ENCODE data around the gene EXOSC9.

The EXOSC9 gene

DNA sequence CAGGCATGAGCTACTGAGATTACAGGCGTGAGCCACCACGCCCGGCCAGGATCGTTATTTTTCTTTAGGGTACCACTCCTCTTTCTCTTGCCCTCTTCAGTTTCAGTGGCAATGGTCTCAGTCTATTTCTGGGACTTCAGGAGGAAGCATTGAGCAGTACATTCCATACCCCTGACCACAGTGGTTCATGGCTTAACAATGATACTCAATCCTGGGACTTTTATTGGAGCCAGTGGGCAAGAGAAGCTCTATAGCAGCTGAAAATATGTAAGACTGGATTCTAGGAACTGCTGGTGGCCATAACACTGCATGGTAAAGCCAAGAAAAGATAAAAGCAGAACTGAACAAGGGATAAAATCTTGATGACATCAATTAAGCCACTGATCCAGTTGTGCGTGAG is 28.4 kb downstream of the EXOSC9 start:
- TF ChIP-seq, protein P1, sequence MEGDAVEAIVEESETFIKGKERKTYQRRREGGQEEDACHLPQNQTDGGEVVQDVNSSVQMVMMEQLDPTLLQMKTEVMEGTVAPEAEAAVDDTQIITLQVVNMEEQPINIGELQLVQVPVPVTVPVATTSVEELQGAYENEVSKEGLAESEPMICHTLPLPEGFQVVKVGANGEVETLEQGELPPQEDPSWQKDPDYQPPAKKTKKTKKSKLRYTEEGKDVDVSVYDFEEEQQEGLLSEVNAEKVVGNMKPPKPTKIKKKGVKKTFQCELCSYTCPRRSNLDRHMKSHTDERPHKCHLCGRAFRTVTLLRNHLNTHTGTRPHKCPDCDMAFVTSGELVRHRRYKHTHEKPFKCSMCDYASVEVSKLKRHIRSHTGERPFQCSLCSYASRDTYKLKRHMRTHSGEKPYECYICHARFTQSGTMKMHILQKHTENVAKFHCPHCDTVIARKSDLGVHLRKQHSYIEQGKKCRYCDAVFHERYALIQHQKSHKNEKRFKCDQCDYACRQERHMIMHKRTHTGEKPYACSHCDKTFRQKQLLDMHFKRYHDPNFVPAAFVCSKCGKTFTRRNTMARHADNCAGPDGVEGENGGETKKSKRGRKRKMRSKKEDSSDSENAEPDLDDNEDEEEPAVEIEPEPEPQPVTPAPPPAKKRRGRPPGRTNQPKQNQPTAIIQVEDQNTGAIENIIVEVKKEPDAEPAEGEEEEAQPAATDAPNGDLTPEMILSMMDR (IDR thresholded peaks at IDR 0.05; ENCODE audit: control insufficient read depth, extremely low read depth, insufficient read depth): no peak
- H3K4me3 ChIP-seq (ENCODE audit: low read depth, low read length): no peak overlapping the region
- no peak for DNase-seq (ENCODE audit: low read depth)

DNA sequence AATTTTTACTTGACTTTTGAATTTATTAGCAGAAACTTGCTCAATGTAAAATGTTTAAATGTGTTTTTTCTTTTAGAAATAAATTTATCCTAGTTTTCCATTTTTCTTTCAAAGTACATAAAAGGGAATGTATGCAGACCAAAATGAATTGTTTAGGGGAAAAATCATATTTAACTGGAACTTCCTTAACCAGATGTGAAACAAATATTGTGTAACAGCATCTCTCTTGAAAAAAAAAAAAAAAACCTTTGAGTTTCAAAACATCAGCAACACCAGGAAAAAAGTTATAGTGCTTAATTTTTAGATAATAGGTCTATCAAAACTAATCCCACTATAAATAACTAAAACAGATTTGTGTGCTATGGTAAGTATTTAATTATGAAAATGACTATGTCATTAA is 37.0 kb downstream of the EXOSC9 start:
- TF ChIP-seq, protein P1 (IDR thresholded peaks at IDR 0.05; ENCODE audit: control insufficient read depth, extremely low read depth, insufficient read depth): no peak
- H3K4me3 ChIP-seq (ENCODE audit: low read depth, low read length): no peak overlapping the region
- DNase-seq (ENCODE audit: low read depth): no peak

DNA sequence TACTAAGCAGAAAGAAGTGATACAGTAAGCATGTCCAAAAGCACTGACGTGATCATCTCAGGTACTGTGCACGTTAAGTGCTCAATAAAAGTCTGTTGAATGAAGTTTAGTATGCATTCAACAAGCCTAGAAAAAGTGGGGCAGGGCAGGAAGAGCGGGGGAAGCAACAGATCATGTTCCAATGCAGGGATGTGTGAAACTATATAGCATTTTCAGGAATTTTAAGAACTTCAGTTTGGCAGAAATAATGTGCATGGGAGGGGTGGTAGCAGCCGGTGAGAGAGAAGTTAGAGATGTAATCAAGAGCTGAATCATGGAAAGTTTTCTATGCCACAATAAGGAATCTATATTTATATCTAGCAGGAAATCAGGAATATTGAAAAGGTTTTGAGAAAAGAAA is 41.7 kb downstream of the EXOSC9 start:
- TF ChIP-seq, protein P1 (IDR thresholded peaks at IDR 0.05; ENCODE audit: control insufficient read depth, extremely low read depth, insufficient read depth): no peak
- DNase-seq (ENCODE audit: low read depth): no peak
- no peak overlapping the region for H3K4me3 ChIP-seq (ENCODE audit: low read depth, low read length)

DNA sequence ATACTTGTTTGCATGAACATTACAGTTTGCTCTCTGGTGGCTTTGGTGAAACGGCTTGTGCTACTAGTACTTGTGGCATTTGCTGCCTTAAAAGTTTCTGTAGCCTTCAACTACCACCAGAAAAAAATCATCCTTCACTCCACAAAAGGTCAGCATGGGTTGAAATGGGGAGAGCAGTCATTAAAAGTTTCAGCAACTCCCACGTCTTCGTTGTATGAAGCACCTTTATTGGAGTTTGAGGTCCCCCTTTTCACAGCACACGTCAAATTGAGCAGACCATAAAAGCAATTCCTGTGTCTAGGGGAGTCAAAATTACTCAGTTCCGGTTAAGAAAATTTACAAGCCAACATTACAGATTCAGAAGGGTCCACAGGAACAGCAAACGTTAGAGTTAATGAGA is 45.5 kb downstream of the EXOSC9 start:
- TF ChIP-seq, protein P1 (IDR thresholded peaks at IDR 0.05; ENCODE audit: control insufficient read depth, extremely low read depth, insufficient read depth): no peak
- no peak overlapping the region for H3K4me3 ChIP-seq (ENCODE audit: low read depth, low read length)
- DNase-seq (ENCODE audit: low read depth): no peak

DNA sequence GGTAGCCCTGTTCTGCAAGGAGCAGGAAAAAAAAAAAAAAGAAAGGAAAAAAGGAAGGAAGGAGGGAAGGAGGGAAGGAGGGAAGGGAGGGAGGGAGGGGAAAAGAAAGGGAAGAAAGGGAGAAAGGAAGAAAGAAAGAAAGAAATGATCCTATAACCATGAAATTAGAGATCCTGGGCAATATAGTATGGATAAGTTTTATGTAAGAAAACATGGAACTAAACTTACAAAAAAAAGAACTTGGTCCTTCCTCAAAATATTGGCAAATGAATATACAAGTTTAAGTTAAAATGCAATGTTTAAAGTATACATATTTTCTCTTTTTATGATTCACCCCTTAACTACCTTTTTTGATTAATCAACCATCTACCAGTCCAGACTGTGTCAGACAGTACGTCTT is 50.2 kb downstream of the EXOSC9 start:
- no peak for DNase-seq (ENCODE audit: low read depth)
- no peak overlapping the region for H3K4me3 ChIP-seq (ENCODE audit: low read depth, low read length)

DNA sequence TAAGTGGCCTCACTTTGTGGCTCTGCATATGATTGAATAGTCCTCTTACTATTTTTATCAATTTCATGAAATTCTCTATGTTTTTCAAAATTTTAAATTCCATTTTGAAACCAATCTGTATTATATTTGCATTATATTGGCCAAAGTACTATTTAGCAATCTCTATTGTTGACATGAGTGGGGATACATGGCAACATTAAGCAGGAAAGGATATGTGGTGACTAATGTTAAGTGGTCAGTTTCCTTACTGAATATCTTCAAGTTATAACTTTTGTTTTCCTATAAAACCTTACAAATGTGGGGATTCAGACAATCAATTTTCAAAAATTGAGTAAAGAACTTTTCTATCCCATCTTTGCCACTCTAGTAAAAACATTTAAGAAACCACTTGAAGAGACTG is 59.0 kb downstream of the EXOSC9 start:
- TF ChIP-seq, protein P1 (IDR thresholded peaks at IDR 0.05; ENCODE audit: control insufficient read depth, extremely low read depth, insufficient read depth): no peak
- DNase-seq (ENCODE audit: low read depth): no peak
- no peak overlapping the region for H3K4me3 ChIP-seq (ENCODE audit: low read depth, low read length)

More for the DNA sequence above, 50.2 kb downstream of the EXOSC9 start:
- TF ChIP-seq, protein P1 (IDR thresholded peaks at IDR 0.05; ENCODE audit: control insufficient read depth, extremely low read depth, insufficient read depth): no peak

DNA sequence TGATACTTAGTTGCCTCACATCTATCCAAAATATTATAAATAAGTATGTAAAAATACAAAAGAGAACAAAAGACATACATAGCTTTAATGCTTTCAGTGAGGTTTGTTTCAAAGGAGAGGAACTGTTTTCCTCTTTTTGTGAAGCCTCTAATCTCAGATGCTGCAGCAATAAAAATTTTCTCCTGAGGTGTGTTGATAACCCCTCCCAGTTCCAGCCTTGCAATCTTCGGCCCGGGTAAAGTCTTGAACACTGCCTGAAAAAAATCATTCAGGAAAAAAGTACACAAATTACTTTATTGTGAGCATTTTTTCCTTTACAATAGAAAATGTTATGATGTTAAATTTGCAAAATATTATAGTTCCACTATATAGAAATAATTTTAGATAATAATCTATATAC is 60.3 kb downstream of the EXOSC9 start:
- no peak for DNase-seq (ENCODE audit: low read depth)
- H3K4me3 ChIP-seq (ENCODE audit: low read depth, low read length): no peak overlapping the region
- TF ChIP-seq, protein P1 (IDR thresholded peaks at IDR 0.05; ENCODE audit: control insufficient read depth, extremely low read depth, insufficient read depth): no peak

Measured in LNCaP clone FGC (cell line).